H9 (cell line): Measurements from ENCODE around the gene ST8SIA5. TPM values are rescaled to one million over a fixed set of nuclear protein-coding genes. Genes with fewer than 3 reads are reported as not detected.

Experiments used
- DNase-seq: peaks from one replicate; pipeline ENCODE4 v3.0.0-alpha.2; 2017
- H2AFZ ChIP-seq: one replicate; pipeline ENCODE4 v1.6.1; 2013; ENCODE audit warnings: mild to moderate bottlenecking, low read length, control low read depth, moderate library complexity
- H2AK5ac ChIP-seq: 2 replicates; pipeline ENCODE4 v1.6.1; 2013; ENCODE audit warnings: low read length, control low read depth, mixed read lengths; ENCODE audit not compliant: insufficient read length
- H2BK120ac ChIP-seq: one replicate; pipeline ENCODE4 v1.6.1; 2013; ENCODE audit warnings: low read depth, mild to moderate bottlenecking, low read length, control low read depth, inconsistent platforms; ENCODE audit not compliant: poor library complexity, severe bottlenecking
- H2BK12ac ChIP-seq: 2 replicates; pipeline ENCODE4 v1.6.1; 2013; ENCODE audit warnings: low read length, control low read depth, mixed read lengths, low read depth; ENCODE audit not compliant: insufficient read length
- H2BK15ac ChIP-seq: 2 replicates; pipeline ENCODE4 v1.6.1; 2013; ENCODE audit warnings: low read depth, low read length, control low read depth
- H2BK20ac ChIP-seq: one replicate; pipeline ENCODE4 v1.6.1; 2013; ENCODE audit warnings: low read depth, mild to moderate bottlenecking, low read length, control low read depth, inconsistent platforms; ENCODE audit not compliant: poor library complexity, severe bottlenecking
- H2BK5ac ChIP-seq: 2 replicates; pipeline ENCODE4 v1.6.1; 2013; ENCODE audit warnings: low read length, control low read depth, mixed read lengths; ENCODE audit not compliant: insufficient read length
- H3K14ac ChIP-seq: 2 replicates; pipeline ENCODE4 v1.6.1; 2013; ENCODE audit warnings: low read length, control low read depth; ENCODE audit not compliant: insufficient read depth
- H3K18ac ChIP-seq: 2 replicates; pipeline ENCODE4 v1.6.1; 2013; ENCODE audit warnings: low read depth, mild to moderate bottlenecking, mixed read lengths, low read length, control low read depth; ENCODE audit not compliant: insufficient read length
- H3K23ac ChIP-seq: 2 replicates; pipeline ENCODE4 v1.6.1; 2013; ENCODE audit warnings: low read length, control low read depth, mixed read lengths, low read depth; ENCODE audit not compliant: insufficient read length
- H3K23me2 ChIP-seq: 2 replicates; pipeline ENCODE4 v1.6.1; 2013; ENCODE audit warnings: low read depth, mild to moderate bottlenecking, mixed read lengths, low read length, control low read depth; ENCODE audit not compliant: insufficient read length, poor library complexity, severe bottlenecking
- H3K27ac ChIP-seq: 2 replicates; pipeline ENCODE4 v1.5.1; 2013; ENCODE audit warnings: low read length, control low read depth, mixed read lengths, low read depth; ENCODE audit not compliant: insufficient read length
- H3K27me3 ChIP-seq: 2 replicates; pipeline ENCODE4 v1.6.1; 2013; ENCODE audit warnings: low read length, control low read depth, inconsistent platforms; ENCODE audit not compliant: insufficient read depth
- H3K4ac ChIP-seq: 2 replicates; pipeline ENCODE4 v1.6.1; 2013; ENCODE audit warnings: low read depth, mild to moderate bottlenecking, control low read depth, inconsistent platforms, low read length, moderate library complexity
- H3K4me1 ChIP-seq: 2 replicates; pipeline ENCODE4 v1.6.1; 2013; ENCODE audit warnings: low read length, control low read depth, inconsistent platforms; ENCODE audit not compliant: insufficient read depth
- H3K4me2 ChIP-seq: 2 replicates; pipeline ENCODE4 v1.6.1; 2013; ENCODE audit warnings: low read length, control low read depth, mixed read lengths; ENCODE audit not compliant: insufficient read length, insufficient read depth
- H3K56ac ChIP-seq: 2 replicates; pipeline ENCODE4 v1.6.1; 2013; ENCODE audit warnings: low read depth, mild to moderate bottlenecking, mixed read lengths, low read length, control low read depth; ENCODE audit not compliant: insufficient read length
- H3K79me1 ChIP-seq: 2 replicates; pipeline ENCODE4 v1.6.1; 2013; ENCODE audit warnings: low read depth, mild to moderate bottlenecking, moderate library complexity, low read length, control low read depth, inconsistent platforms; ENCODE audit not compliant: insufficient read depth, poor library complexity, severe bottlenecking
- H3K79me2 ChIP-seq: 2 replicates; pipeline ENCODE4 v1.6.1; 2013; ENCODE audit warnings: low read length, control low read depth, inconsistent platforms; ENCODE audit not compliant: insufficient read depth
- H3K9ac ChIP-seq: 2 replicates; pipeline ENCODE4 v1.6.1; 2013; ENCODE audit warnings: low read length, control low read depth, mixed read lengths; ENCODE audit not compliant: insufficient read length; ENCODE audit errors: extremely low read depth
- H3K9me3 ChIP-seq: one replicate; pipeline ENCODE4 v1.6.1; 2013; ENCODE audit warnings: low read depth, low read length, inconsistent platforms; ENCODE audit not compliant: control insufficient read depth
- H3T11ph ChIP-seq: one replicate; pipeline ENCODE4 v1.6.1; 2013; ENCODE audit warnings: mild to moderate bottlenecking, low read length, control low read depth, inconsistent platforms
- H4K20me1 ChIP-seq: one replicate; pipeline ENCODE4 v1.6.1; 2013; ENCODE audit not compliant: control insufficient read depth, insufficient read length, insufficient read depth
- H4K5ac ChIP-seq: 2 replicates; pipeline ENCODE4 v1.6.1; 2013; ENCODE audit warnings: low read depth, mild to moderate bottlenecking, mixed read lengths, low read length, control low read depth; ENCODE audit not compliant: insufficient read length
- H4K8ac ChIP-seq: replicated peaks from 2 replicates; pipeline ENCODE4 v1.6.1; 2013; ENCODE audit warnings: low read length, control low read depth, mixed read lengths, low read depth; ENCODE audit not compliant: insufficient read length
- H4K91ac ChIP-seq: 2 replicates; pipeline ENCODE4 v1.6.1; 2013; ENCODE audit warnings: low read depth, mild to moderate bottlenecking, moderate library complexity, mixed read lengths, low read length, control low read depth; ENCODE audit not compliant: insufficient read length
- H3K27ac Mint-ChIP-seq, 3 experiments: 2 replicates in 2 of 3; 3 replicates in 1 of 3; pipeline ENCODE4 v1.8.0; 2020 to 2021; ENCODE audit warnings: mixed read lengths in 3 of 3, mild to moderate bottlenecking in 1 of 3, moderate library complexity in 1 of 3
- H3K27me3 Mint-ChIP-seq: 2 replicates; pipeline ENCODE4 v1.8.0; 2021; ENCODE audit warnings: low read depth, mild to moderate bottlenecking, moderate library complexity, mixed read lengths
- H3K36me3 Mint-ChIP-seq, 3 experiments: 2 replicates in 2 of 3; 3 replicates in 1 of 3; pipeline ENCODE4 v1.8.0; 2020 to 2021; ENCODE audit warnings: low read depth in 3 of 3, mixed read lengths in 3 of 3; ENCODE audit not compliant: insufficient read depth in 1 of 3
- H3K4me1 Mint-ChIP-seq, 2 experiments: 2 replicates each; pipeline ENCODE4 v1.8.0; 2020; ENCODE audit warnings: mixed read lengths in 2 of 2
- H3K4me3 Mint-ChIP-seq, 2 experiments: 2 replicates in 1 of 2; 3 replicates in 1 of 2; pipeline ENCODE4 v1.8.0; 2020 to 2021; ENCODE audit warnings: mild to moderate bottlenecking in 2 of 2, mixed read lengths in 2 of 2, moderate library complexity in 1 of 2
- H3K9me3 Mint-ChIP-seq, 2 experiments: 2 replicates in 1 of 2; 3 replicates in 1 of 2; pipeline ENCODE4 v1.8.0; 2020; ENCODE audit warnings: mild to moderate bottlenecking in 2 of 2, mixed read lengths in 2 of 2, moderate library complexity in 1 of 2
- WGBS: extraction: QIAGEN DNeasy Blood & Tissue Kit; methylation state at CpG from one replicate; pipeline ENCODE4 v1.1.7; 2013; ENCODE audit warnings: missing lambda C conversion rate, low lambda C conversion rate, mixed read lengths; ENCODE audit not compliant: insufficient read length; ENCODE audit errors: extremely low coverage; 5-methylcytosine and 5-hydroxymethylcytosine counted together
- total RNA-seq: library from RNA; stranded (reverse); gene quantifications from 2 replicates; pipeline ENCODE4 v1.2.1, GENCODE V29; 2021
- TF ChIP-seq, protein P1 (sequence below): fragments of 200-600 bp; sonication (generic); conservative IDR thresholded peaks from 3 replicates; pipeline ENCODE4 v1.8.0; 2021; ENCODE audit warnings: antibody characterized with exemption, mild to moderate bottlenecking

The ST8SIA5 gene
- total RNA-seq, 1 experiment from 2014 or later, result 0.63 TPM

DNA sequence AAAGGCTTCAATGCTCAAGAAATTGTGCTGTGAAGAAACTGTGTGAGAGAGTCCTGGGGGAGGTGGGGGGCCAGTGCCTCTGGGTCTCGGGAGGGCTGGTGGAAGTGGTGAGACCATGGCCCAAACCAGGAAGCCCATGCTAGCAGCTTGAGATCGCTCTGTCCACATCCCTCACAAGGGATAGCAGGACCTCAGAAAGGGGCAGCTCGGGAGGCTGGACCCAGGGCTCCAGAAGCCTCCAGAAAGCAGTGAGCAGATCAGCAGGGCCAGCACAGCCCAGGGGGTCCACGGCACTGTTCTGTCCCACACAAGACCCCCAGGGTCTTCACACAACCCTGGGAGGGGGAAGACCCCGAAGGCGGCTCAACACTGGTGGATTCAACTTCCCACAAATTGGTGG lies 24.1 kb downstream of the ST8SIA5 start:
- Histone ChIP-seq H3K79me2 (no peaks in the 10 kb centered on the region), H4K8ac (no peak overlapping the region), H4K5ac (no peak overlapping the region), H3K4ac (no peak overlapping the region), H3K56ac (no peak overlapping the region), H3K27me3 (no peaks in the 10 kb centered on the region), H3T11ph (no peak overlapping the region), H3K79me1 (no peaks in the 10 kb centered on the region), H3K9ac (no peak overlapping the region), H2AFZ (no peak overlapping the region), H3K4me1 (no peaks in the 10 kb centered on the region; the same call in 1 of the 2 replicates), H3K4me2 (no peak overlapping the region), H2BK120ac (no peak overlapping the region), H3K27ac (no peak overlapping the region), H3K23me2 (no peaks in the 10 kb centered on the region), H2BK5ac (no peak overlapping the region), H3K23ac (no peak overlapping the region), H4K20me1 (no peaks in the 10 kb centered on the region), H3K9me3 (no peaks in the 10 kb centered on the region), H3K14ac (no peak overlapping the region), H3K18ac (no peak overlapping the region), H2BK15ac (no peak overlapping the region), H2BK20ac (no peak overlapping the region), H2BK12ac (no peak overlapping the region), H2AK5ac (no peak overlapping the region), H4K91ac (no peak overlapping the region)
- H3K9me3 Mint-ChIP-seq, result peaks cover 24 to 29% of the 10 kb centered on the region in 2 experiments
- no peak for DNase-seq
- peaks cover 3% of the 10 kb centered on the region for H3K27me3 Mint-ChIP-seq
- TF ChIP-seq, protein P1, sequence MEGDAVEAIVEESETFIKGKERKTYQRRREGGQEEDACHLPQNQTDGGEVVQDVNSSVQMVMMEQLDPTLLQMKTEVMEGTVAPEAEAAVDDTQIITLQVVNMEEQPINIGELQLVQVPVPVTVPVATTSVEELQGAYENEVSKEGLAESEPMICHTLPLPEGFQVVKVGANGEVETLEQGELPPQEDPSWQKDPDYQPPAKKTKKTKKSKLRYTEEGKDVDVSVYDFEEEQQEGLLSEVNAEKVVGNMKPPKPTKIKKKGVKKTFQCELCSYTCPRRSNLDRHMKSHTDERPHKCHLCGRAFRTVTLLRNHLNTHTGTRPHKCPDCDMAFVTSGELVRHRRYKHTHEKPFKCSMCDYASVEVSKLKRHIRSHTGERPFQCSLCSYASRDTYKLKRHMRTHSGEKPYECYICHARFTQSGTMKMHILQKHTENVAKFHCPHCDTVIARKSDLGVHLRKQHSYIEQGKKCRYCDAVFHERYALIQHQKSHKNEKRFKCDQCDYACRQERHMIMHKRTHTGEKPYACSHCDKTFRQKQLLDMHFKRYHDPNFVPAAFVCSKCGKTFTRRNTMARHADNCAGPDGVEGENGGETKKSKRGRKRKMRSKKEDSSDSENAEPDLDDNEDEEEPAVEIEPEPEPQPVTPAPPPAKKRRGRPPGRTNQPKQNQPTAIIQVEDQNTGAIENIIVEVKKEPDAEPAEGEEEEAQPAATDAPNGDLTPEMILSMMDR, result no peak
- no CpG with 5 or more reads among the region's 6 CpGs for WGBS
- peaks cover 3 to 20% (median 7%) of the 10 kb centered on the region in 3 experiments; a peak in 6 of 7 replicates for H3K36me3 Mint-ChIP-seq
- no peak overlapping the region for H3K4me3 Mint-ChIP-seq
- H3K4me1 Mint-ChIP-seq, result peaks cover 0 to 8% of the 10 kb centered on the region in 2 experiments; a peak in 2 of 4 replicates
- no peak overlapping the region for H3K27ac Mint-ChIP-seq
